ENCODE data around the gene RASL12.

DNA sequence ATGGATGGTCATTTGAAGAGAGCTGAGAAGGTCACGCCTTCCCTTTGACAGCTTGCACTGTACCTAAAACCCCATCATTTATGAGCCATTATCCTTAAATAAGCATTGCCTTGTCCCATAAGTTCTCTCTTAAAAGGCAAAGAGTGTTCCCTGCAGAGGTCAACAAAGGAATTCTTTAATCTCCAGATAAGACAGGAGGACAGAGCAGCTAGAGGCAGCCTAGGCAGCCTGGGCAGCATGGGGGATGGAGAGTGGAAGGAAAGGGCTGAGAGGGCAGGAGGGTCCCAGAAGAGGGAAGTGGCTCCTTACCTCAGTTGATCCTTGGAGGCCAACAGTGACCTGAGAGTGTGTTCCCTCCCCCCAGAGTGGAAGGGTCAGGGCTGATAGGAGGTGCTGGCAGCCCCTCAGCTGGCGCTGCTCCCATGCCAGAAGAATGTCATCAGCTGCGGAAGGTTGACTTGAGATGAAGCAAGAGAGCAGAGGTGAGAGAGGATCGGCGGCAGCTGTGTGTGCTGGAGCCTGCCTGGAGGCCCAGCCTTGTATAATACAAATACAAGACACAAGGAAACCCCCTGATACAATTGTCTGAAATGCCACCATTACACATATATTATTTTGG is 21.5 kb upstream of the RASL12 start:
- TF ChIP-seq CTCF (IDR thresholded peaks at IDR 0.05) (no peak), REST (IDR thresholded peaks at IDR 0.05; ENCODE audit: insufficient read depth in 1 of 2, low read depth in 2 of 2, low read length in 1 of 2) (no peak), POLR2AphosphoS5 (IDR thresholded peaks at IDR 0.05; ENCODE audit: low read depth, low read length) (no peak)

Data from Panc1 (cell line).